Lung (tissue), 12 donors: Measurements from ENCODE around the gene DNAJC2. TPM values are rescaled to one million over a fixed set of nuclear protein-coding genes. Genes with fewer than 3 reads are reported as not detected.

Source experiments
- ATAC-seq: fragments of 200-7000 bp; cut with Tn5 transposase; one replicate; pipeline ENCODE4 v1.9.1; 2020; ENCODE audit warnings: moderate number of reproducible peaks; ENCODE audit not compliant: insufficient read depth, low FRiP score
- DNase-seq, 3 donors: peaks; one replicate each; pipeline ENCODE4 v3.0.0-alpha.2; 2013 to 2017
- H3K27ac ChIP-seq, 2 donors: one replicate each; pipeline ENCODE4 v1.5.1; 2013; ENCODE audit warnings: mild to moderate bottlenecking in 2 of 2, moderate library complexity in 2 of 2, control low read depth in 1 of 2, inconsistent platforms in 1 of 2, low read depth in 1 of 2, low read length in 1 of 2
- H3K27me3 ChIP-seq, 3 donors: one replicate each; pipeline ENCODE4 v1.5.1; 2013; ENCODE audit warnings: low read length in 2 of 3; ENCODE audit not compliant: control insufficient read depth in 3 of 3, insufficient read depth in 3 of 3
- H3K36me3 ChIP-seq, 4 donors: one replicate each; pipeline ENCODE4 v1.5.1; 2013; ENCODE audit warnings: low read length in 4 of 4, mild to moderate bottlenecking in 1 of 4, moderate library complexity in 1 of 4; ENCODE audit not compliant: control insufficient read depth in 4 of 4, insufficient read depth in 4 of 4
- H3K4me1 ChIP-seq, 5 donors: one replicate each; pipeline ENCODE4 v1.5.1; 2013; ENCODE audit warnings: low read length in 5 of 5, mild to moderate bottlenecking in 2 of 5, moderate library complexity in 1 of 5; ENCODE audit not compliant: control insufficient read depth in 5 of 5, insufficient read depth in 5 of 5
- H3K4me3 ChIP-seq: one replicate; pipeline ENCODE4 v1.5.1; 2013; ENCODE audit warnings: mild to moderate bottlenecking, control low read depth, moderate library complexity
- H3K9ac ChIP-seq, 2 donors: one replicate each; pipeline ENCODE4 v1.5.1; 2013; ENCODE audit warnings: low read length in 2 of 2, control low read depth in 1 of 2; ENCODE audit not compliant: insufficient read depth in 1 of 2
- H3K9me3 ChIP-seq, 4 donors: one replicate each; pipeline ENCODE4 v1.5.1; 2013; ENCODE audit warnings: low read length in 3 of 4, mild to moderate bottlenecking in 1 of 4, moderate library complexity in 1 of 4; ENCODE audit not compliant: control insufficient read depth in 4 of 4, insufficient read depth in 3 of 4
- CTCF ChIP-seq: IDR thresholded peaks from 2 replicates; pipeline ENCODE4 v1.5.1; 2012; ENCODE audit warnings: mild to moderate bottlenecking; ENCODE audit errors: control extremely low read depth, extremely low read depth
- WGBS, 2 donors: extraction: QIAGEN DNeasy Blood & Tissue Kit; methylation state at CpG; one replicate each; pipeline ENCODE4 v1.1.7; 2013; 5-methylcytosine and 5-hydroxymethylcytosine counted together
- polyA plus RNA-seq, 2 donors: library from polyadenylated mRNA; stranded (reverse); fragments of 200-250 nt; gene quantifications; one replicate each; pipeline ENCODE4 v1.2.1, GENCODE V29; 2013
- total RNA-seq, 2 donors: library from RNA; depleted of rRNA in 1 of 2; stranded (reverse); fragments of >200 nt in 1 of 2; gene quantifications; one replicate each; pipeline ENCODE4 v1.2.1, GENCODE V29; 2014 to 2021
- donor health status: control.
- donor health status: control.
- donor health status: Bipolar disorder and iron deficiency.
- donor health status: healthy.
- donor health status: DM: yes; HTN: yes; CAD: no.

The DNAJC2 gene
- total and polyA plus RNA-seq, 4 donors = 17.9 to 27.7 (median 20.0) TPM

- peaks cover 14 to 46% (median 32%) of the 10 kb centered on the region in 4 donors for H3K36me3 ChIP-seq
- no peak overlapping the region for H3K9ac ChIP-seq
- no peak for ATAC-seq
- H3K27ac ChIP-seq = no peak overlapping the region
- WGBS, 2 donors = 20 to 34% methylated on average over 2 of the region's 2 CpGs
- H3K4me1 ChIP-seq = peaks cover 0 to 17% (median 9%) of the 10 kb centered on the region in 5 donors
- no peak for TF ChIP-seq CTCF
- no peaks in the 10 kb centered on the region for H3K27me3 ChIP-seq
- no peak for DNase-seq
- H3K9me3 ChIP-seq = no peaks in the 10 kb centered on the region
- no peak overlapping the region for H3K4me3 ChIP-seq
Measured at GRCh38 chr7:103301441-103301840, 43.1 kb downstream of the DNAJC2 start.

- H3K4me3 ChIP-seq = no peak overlapping the region
- H3K9ac ChIP-seq = no peak overlapping the region
- no peak overlapping the region for H3K27ac ChIP-seq
- peaks cover 10 to 39% (median 26%) of the 10 kb centered on the region in 4 donors for H3K36me3 ChIP-seq
- no peaks in the 10 kb centered on the region for H3K9me3 ChIP-seq
- 88 to 90% methylated on average over 6 of the region's 6 CpGs for WGBS, 2 donors
- DNase-seq (no peak), ATAC-seq (no peak)
- H3K4me1 ChIP-seq = peaks cover 0 to 17% (median 9%) of the 10 kb centered on the region in 5 donors
- TF ChIP-seq CTCF = no peak
- no peaks in the 10 kb centered on the region for H3K27me3 ChIP-seq
Measured at GRCh38 chr7:103299660-103300059, 44.9 kb downstream of the DNAJC2 start.

- Histone ChIP-seq H3K9me3 (peaks cover 0 to 4% (median 0%) of the 10 kb centered on the region in 4 donors), H3K27me3 (peaks cover 0 to 3% (median 0%) of the 10 kb centered on the region in 3 donors), H3K27ac (peak overlapping the region; percentile 81 to 94), H3K4me3 (peak overlapping the region; percentile 98), H3K36me3 (peaks cover 6 to 29% (median 17%) of the 10 kb centered on the region in 4 donors), H3K9ac (peak overlapping the region; percentile 8 to 63), H3K4me1 (peaks cover 0 to 17% (median 9%) of the 10 kb centered on the region in 5 donors)
- WGBS, 2 donors = 0 to 2% methylated on average over 7 of the region's 7 CpGs
- peak in 1 of 3 donors; percentile 6 for DNase-seq
- no peak for TF ChIP-seq CTCF
- ATAC-seq = no peak
Measured at GRCh38 chr7:103297837-103298179, 46.8 kb downstream of the DNAJC2 start.
